Fibroblast of skin of abdomen (primary cell): ENCODE measurements around the gene PER1.

Experiments
- DNase-seq: peaks from one replicate; pipeline ENCODE4 v3.0.0-alpha.2; 2013

The PER1 gene

GRCh38 chr17:8154608-8155155 lies 2.5 kb upstream of the PER1 start:
- no peak for DNase-seq

GRCh38 chr17:8153957-8154607 lies 1.9 kb upstream of the PER1 start:
- DNase-seq: peak; percentile 98

- DNase-seq: peak; percentile 97
These were observed 1.3 kb upstream of the PER1 start for GRCh38 chr17:8153525-8153956.

- DNase-seq: no peak
These were observed 837 bp upstream of the PER1 start for GRCh38 chr17:8153031-8153451.

- DNase-seq: peak; percentile 52
These were observed 528 bp downstream of the PER1 start for GRCh38 chr17:8151641-8152111.

GRCh38 chr17:8151120-8151640 lies 1.0 kb downstream of the PER1 start:
- peak; percentile 84 for DNase-seq

- no peak for DNase-seq
These were observed 1.7 kb downstream of the PER1 start for GRCh38 chr17:8150194-8151119.

- DNase-seq: no peak
These were observed 2.6 kb downstream of the PER1 start for GRCh38 chr17:8149419-8150193.

GRCh38 chr17:8148560-8148959 lies 3.6 kb downstream of the PER1 start:
- no peak for DNase-seq

GRCh38 chr17:8147805-8148404 lies 4.3 kb downstream of the PER1 start:
- no peak for DNase-seq

- no peak for DNase-seq
These were observed 4.9 kb downstream of the PER1 start for GRCh38 chr17:8147141-8147804.

GRCh38 chr17:8146381-8147140 lies 5.6 kb downstream of the PER1 start:
- no peak for DNase-seq

GRCh38 chr17:8145811-8146210 lies 6.4 kb downstream of the PER1 start:
- no peak for DNase-seq

- no peak for DNase-seq
These were observed 7.6 kb downstream of the PER1 start for GRCh38 chr17:8144401-8145231.

- no peak for DNase-seq
These were observed 8.4 kb downstream of the PER1 start for GRCh38 chr17:8143581-8144400.

- no peak for DNase-seq
These were observed 9.2 kb downstream of the PER1 start for GRCh38 chr17:8142887-8143580.

GRCh38 chr17:8142158-8142886 lies 9.9 kb downstream of the PER1 start:
- DNase-seq: no peak
